ENCODE data around the gene APOBEC4.

- TF ChIP-seq CTCF (IDR thresholded peaks at IDR 0.05), result no peak
- TF ChIP-seq POLR2A (IDR thresholded peaks at IDR 0.05), result no peak
These were observed 43.9 kb upstream of the APOBEC4 start for GRCh38 chr1:183696981-183697380.
